GM12878 (cell line): ENCODE measurements around the gene PPM1N. TPM values are rescaled to one million over a fixed set of nuclear protein-coding genes. Genes with fewer than 3 reads are reported as not detected.

Experiments used
- ATAC-seq: fragments of 200-7000 bp; cut with Tn5 transposase; 3 replicates; pipeline ENCODE4 v1.9.1; 2020; ENCODE audit warnings: mild to moderate bottlenecking, moderate library complexity
- BruUV-seq: library from RNA; stranded (reverse); fragments of 400-500 nt; replicated peaks from 2 replicates; lab custom pipeline; 2021; lab: Mats Ljungman, UMichigan
- CTCF ChIA-PET: fragments of 300-600 bp; sonication (Branson Sonifier 250); formaldehyde crosslinking; extraction: SDS; loops from one replicate; lab custom pipeline; 2021; ENCODE audit warnings: inconsistent platforms; lab: Yijun Ruan, JAX
- POLR2A ChIA-PET: fragments of 350-600 bp; formaldehyde crosslinking; extraction: SDS; loops from one replicate; lab custom pipeline; 2021; ENCODE audit warnings: inconsistent platforms; lab: Charles Lee
- RAD21 ChIA-PET: fragments of 300-600 bp; sonication (Branson Sonifier 250); formaldehyde crosslinking; loops from one replicate; lab custom pipeline; 2023; ENCODE audit warnings: antibody characterized with exemption; ENCODE audit not compliant: unreplicated experiment; lab: Charles Lee
- SMC1A ChIA-PET: fragments of 300-600 bp; sonication (Branson Sonifier 250); formaldehyde crosslinking; loops from one replicate; lab custom pipeline; 2023; ENCODE audit not compliant: unreplicated experiment, uncharacterized antibody; lab: Charles Lee
- DNase-seq: peaks from one replicate; pipeline ENCODE4 v3.0.0-alpha.2; 2011; ENCODE audit warnings: low read depth, low spot score
- FAIRE-seq: peaks from 3 replicates; lab custom pipeline; 2011; peaks lifted over from hg19 to GRCh38; lab: Jason Lieb, UNC
- H2AFZ ChIP-seq: 2 replicates; pipeline ENCODE4 v1.6.0; 2011; ENCODE audit warnings: low read depth, low read length, control low read depth; ENCODE audit not compliant: control insufficient read depth
- H3K27ac ChIP-seq: 2 replicates; pipeline ENCODE4 v1.5.1; 2011; ENCODE audit warnings: control low read depth; ENCODE audit not compliant: control insufficient read depth, insufficient read depth
- H3K27me3 ChIP-seq, 2 experiments: replicated peaks in 1 of 2; 2 replicates each; pipeline versions ENCODE4 v1.6.0 to v1.6.1; 2011; ENCODE audit warnings: low read length in 1 of 2; ENCODE audit not compliant: control insufficient read depth in 2 of 2, insufficient read depth in 2 of 2
- H3K36me3 ChIP-seq, 2 experiments: 2 replicates each; pipeline ENCODE4 v1.5.1; 2011; ENCODE audit warnings: low read length in 1 of 2; ENCODE audit not compliant: control insufficient read depth in 2 of 2, insufficient read depth in 2 of 2
- H3K4me1 ChIP-seq: 2 replicates; pipeline ENCODE4 v1.6.1; 2011; ENCODE audit warnings: mild to moderate bottlenecking, low read length, moderate library complexity, mixed read lengths; ENCODE audit not compliant: control insufficient read depth, insufficient read depth
- H3K4me2 ChIP-seq: 2 replicates; pipeline ENCODE4 v1.6.0; 2011; ENCODE audit warnings: control low read depth; ENCODE audit not compliant: control insufficient read depth, insufficient read depth
- H3K4me3 ChIP-seq: fragments of 200-600 bp; sonication (generic); 2 replicates; pipeline ENCODE4 v1.5.1; 2016
- H3K79me2 ChIP-seq: 2 replicates; pipeline ENCODE4 v1.6.0; 2011; ENCODE audit warnings: low read length; ENCODE audit not compliant: control insufficient read depth, insufficient read depth
- H3K9ac ChIP-seq: 2 replicates; pipeline ENCODE4 v1.8.0; 2011; ENCODE audit warnings: low read length, control low read depth, mixed read lengths; ENCODE audit not compliant: control insufficient read depth, insufficient read depth
- H3K9me3 ChIP-seq: replicated peaks from 3 replicates; pipeline ENCODE4 v1.5.1; 2011; ENCODE audit warnings: mild to moderate bottlenecking, low read length; ENCODE audit not compliant: control insufficient read depth, insufficient read depth
- H4K20me1 ChIP-seq: 2 replicates; pipeline ENCODE4 v1.6.0; 2011; ENCODE audit not compliant: control insufficient read depth, insufficient read depth
- ZNF217 ChIP-seq: fragments of 450-650 bp; IDR thresholded peaks from 2 replicates; pipeline ENCODE4 v1.6.1; 2017; ENCODE audit warnings: antibody characterized with exemption, mild to moderate bottlenecking
- WGBS: methylation state at CpG from one replicate; pipeline ENCODE4 v1.1.6; 2016; ENCODE audit warnings: low lambda C conversion rate; ENCODE audit not compliant: insufficient replicate concordance, insufficient coverage; ENCODE audit errors: missing lambda C conversion rate; 5-methylcytosine and 5-hydroxymethylcytosine counted together
- in situ Hi-C: fragments of 300-500 bp; cut with MboI; formaldehyde crosslinking; loops from 9 replicates; pipeline ENCODE4 v1.14.3; 2018; ENCODE audit warnings: mixed read lengths
- intact Hi-C: fragments of 100-400 bp; cut with micrococcal nuclease; formaldehyde crosslinking; loops from one replicate; pipeline ENCODE4 v1.14.2; 2022; ENCODE audit not compliant: unreplicated experiment
- polyA plus RNA-seq, 11 experiments: library from polyadenylated mRNA; depleted of rRNA in 4 of 11; unstranded in 6 of 11; stranded (reverse) in 5 of 11; fragments of >200 nt; fragmentation: Nextera tagmentation in 4 of 11; fragmentation: Illumina TruSeq in 1 of 11; extraction: Ambion mirVana in 4 of 11; extraction: Trizol in 1 of 11; gene quantifications; 1 replicate in 1 of 11; 2 replicates in 10 of 11; pipeline versions ENCODE4 v1.2.1 to v1.2.3, GENCODE V29; 2011 to 2016; ENCODE audit warnings: inconsistent platforms in 2 of 11, missing spikeins in 2 of 11, low read depth in 1 of 11
- total RNA-seq, 4 experiments: library from RNA; depleted of rRNA in 3 of 4; stranded (reverse); fragments of >200 nt in 3 of 4; fragmentation: Illumina TruSeq in 1 of 4; extraction: Trizol in 1 of 4; gene quantifications; 2 replicates each; pipeline versions ENCODE4 v1.2.1 to v1.2.3, GENCODE V29; 2013 to 2021

PPM1N gene
- total and polyA plus RNA-seq, 10 of the 15 experiments (the other 5 are each of a cell fraction or from before 2014, with no cell fraction given) = 1.6 to 5.4 (median 3.7) TPM

GRCh38 chr19:45547965-45548609 is 49.8 kb downstream of the PPM1N start:
- Histone ChIP-seq H3K79me2 (no peaks in the 10 kb centered on the region), H3K36me3 (peaks cover 0 to 3% of the 10 kb centered on the region in 2 experiments; a peak in 1 of 4 replicates), H3K9me3 (no peaks in the 10 kb centered on the region), H3K4me3 (no peak overlapping the region), H3K27me3 (no peaks in the 10 kb centered on the region), H3K9ac (no peak overlapping the region)
- no peak for FAIRE-seq
- POLR2A ChIA-PET = no interaction called here
- RAD21 ChIA-PET = no interaction called here
- BruUV-seq = no TSS peak
- WGBS = 96% methylated on average over 9 of the region's 9 CpGs
- no peak for TF ChIP-seq ZNF217
- TF ChIP-seq, all 136 proteins: peak for 0
- DNase-seq = no peak
- ChIA-PET SMC1A (no interaction called here), CTCF (interaction anchor here (0.6 to 2.6 kb wide), 3 partner anchors 10 to 123 kb away, joined by 3 to 9 read pairs (median 4); no protein-coding TSS in a partner anchor)
- ATAC-seq = no peak
- H3K4me1 ChIP-seq = peaks cover 18% of the 10 kb centered on the region
- H4K20me1 ChIP-seq = no peaks in the 10 kb centered on the region
- in situ Hi-C loops (no loop called here), intact Hi-C loops (no loop called here)
- H2AFZ ChIP-seq = no peak overlapping the region
- no peak overlapping the region for H3K27ac ChIP-seq
- H3K4me2 ChIP-seq = no peak overlapping the region

Other genes with a start within 250 kb of the PPM1N start
Only the 7 nearest of the 18 such genes appear.
- 1.8 and 2.5 TPM in 2 replicates for gene PPP1R13L, start 93.4 kb upstream of the PPM1N start, total RNA-seq (2014; rRNA removed)
- 1.2 and 1.3 TPM in 2 replicates for gene PPP1R13L, start 93.4 kb upstream of the PPM1N start, total RNA-seq (2014; rRNA removed; fragmentation: Illumina TruSeq; extraction: Trizol)
- 10.0 and 11.0 TPM in 2 replicates for gene PPP1R13L, start 93.4 kb upstream of the PPM1N start, total RNA-seq (2021)
- 2.3 and 2.4 TPM in 2 replicates for gene PPP1R13L, start 93.4 kb upstream of the PPM1N start, polyA plus RNA-seq (2011; rRNA removed)
- gene PPP1R13L, start 93.4 kb upstream of the PPM1N start, polyA plus RNA-seq (2014; fragmentation: Illumina TruSeq; extraction: Trizol) = 3.0 and 3.3 TPM in 2 replicates
- gene PPP1R13L, start 93.4 kb upstream of the PPM1N start, polyA plus RNA-seq (2014; fragmentation: Nextera tagmentation; extraction: Ambion mirVana) = 1 to 10 TPM in 1 of 2 experiments, under 1 TPM in 1; 0.40 to 1.9 TPM
- 4.4 and 4.7 TPM in 2 replicates for gene PPP1R13L, start 93.4 kb upstream of the PPM1N start, polyA plus RNA-seq (2014; rRNA removed)
- gene PPP1R13L, start 93.4 kb upstream of the PPM1N start, polyA plus RNA-seq (2016; fragmentation: Nextera tagmentation; extraction: Ambion mirVana) = 1 to 10 TPM; 2.4 to 2.6 TPM
- gene POLR1G, start 91.8 kb upstream of the PPM1N start, total RNA-seq (2014; rRNA removed) = 18.4 and 30.9 TPM in 2 replicates
- 19.5 and 23.2 TPM in 2 replicates for gene POLR1G, start 91.8 kb upstream of the PPM1N start, total RNA-seq (2014; rRNA removed; fragmentation: Illumina TruSeq; extraction: Trizol)
- gene POLR1G, start 91.8 kb upstream of the PPM1N start, total RNA-seq (2021) = 18.8 TPM in 2 replicates
- 3.1 and 5.0 TPM in 2 replicates for gene POLR1G, start 91.8 kb upstream of the PPM1N start, polyA plus RNA-seq (2011; rRNA removed)
- 13.3 and 22.1 TPM in 2 replicates for gene POLR1G, start 91.8 kb upstream of the PPM1N start, polyA plus RNA-seq (2014; fragmentation: Illumina TruSeq; extraction: Trizol)
- 1 to 10 TPM; 2.0 to 5.4 TPM for gene POLR1G, start 91.8 kb upstream of the PPM1N start, polyA plus RNA-seq (2014; fragmentation: Nextera tagmentation; extraction: Ambion mirVana)
- gene POLR1G, start 91.8 kb upstream of the PPM1N start, polyA plus RNA-seq (2014; rRNA removed) = 17.4 and 24.4 TPM in 2 replicates
- 10 to 100 TPM; 23.2 to 24.3 TPM for gene POLR1G, start 91.8 kb upstream of the PPM1N start, polyA plus RNA-seq (2016; fragmentation: Nextera tagmentation; extraction: Ambion mirVana)
- 74.7 and 82.6 TPM in 2 replicates for gene ERCC1, start 74.5 kb upstream of the PPM1N start, total RNA-seq (2014; rRNA removed)
- 45.4 and 57.2 TPM in 2 replicates for gene ERCC1, start 74.5 kb upstream of the PPM1N start, total RNA-seq (2014; rRNA removed; fragmentation: Illumina TruSeq; extraction: Trizol)
- 70.1 and 75.3 TPM in 2 replicates for gene ERCC1, start 74.5 kb upstream of the PPM1N start, total RNA-seq (2021)
- gene ERCC1, start 74.5 kb upstream of the PPM1N start, polyA plus RNA-seq (2011; rRNA removed) = 36.8 and 65.0 TPM in 2 replicates
- gene ERCC1, start 74.5 kb upstream of the PPM1N start, polyA plus RNA-seq (2014; fragmentation: Illumina TruSeq; extraction: Trizol) = 23.1 and 52.0 TPM in 2 replicates
- 10 to 100 TPM; 14.7 to 36.8 TPM for gene ERCC1, start 74.5 kb upstream of the PPM1N start, polyA plus RNA-seq (2014; fragmentation: Nextera tagmentation; extraction: Ambion mirVana)
- gene ERCC1, start 74.5 kb upstream of the PPM1N start, polyA plus RNA-seq (2014; rRNA removed) = 104 and 113 TPM in 2 replicates
- gene ERCC1, start 74.5 kb upstream of the PPM1N start, polyA plus RNA-seq (2016; fragmentation: Nextera tagmentation; extraction: Ambion mirVana) = 10 to 100 TPM; 54.2 to 66.8 TPM
- 0.11 and 0.44 TPM in 2 replicates for gene FOSB, start 30.4 kb upstream of the PPM1N start, total RNA-seq (2014; rRNA removed)
- gene FOSB, start 30.4 kb upstream of the PPM1N start, total RNA-seq (2014; rRNA removed; fragmentation: Illumina TruSeq; extraction: Trizol) = 0.14 and 0.31 TPM in 2 replicates
- 0.56 and 0.69 TPM in 2 replicates for gene FOSB, start 30.4 kb upstream of the PPM1N start, total RNA-seq (2021)
- gene FOSB, start 30.4 kb upstream of the PPM1N start, polyA plus RNA-seq (2011; rRNA removed) = 0.13 and 0.20 TPM in 2 replicates
- 0.28 and 0.35 TPM in 2 replicates for gene FOSB, start 30.4 kb upstream of the PPM1N start, polyA plus RNA-seq (2014; fragmentation: Illumina TruSeq; extraction: Trizol)
- gene FOSB, start 30.4 kb upstream of the PPM1N start, polyA plus RNA-seq (2014; fragmentation: Nextera tagmentation; extraction: Ambion mirVana) = under 1 TPM; 0.06 to 0.07 TPM
- gene FOSB, start 30.4 kb upstream of the PPM1N start, polyA plus RNA-seq (2014; rRNA removed) = 0.24 and 0.34 TPM in 2 replicates
- under 1 TPM; 0.29 to 0.45 TPM for gene FOSB, start 30.4 kb upstream of the PPM1N start, polyA plus RNA-seq (2016; fragmentation: Nextera tagmentation; extraction: Ambion mirVana)
- 4.0 and 5.2 TPM in 2 replicates for gene RTN2, start 1.4 kb upstream of the PPM1N start, total RNA-seq (2014; rRNA removed)
- 3.4 and 4.2 TPM in 2 replicates for gene RTN2, start 1.4 kb upstream of the PPM1N start, total RNA-seq (2014; rRNA removed; fragmentation: Illumina TruSeq; extraction: Trizol)
- 9.7 and 11.6 TPM in 2 replicates for gene RTN2, start 1.4 kb upstream of the PPM1N start, total RNA-seq (2021)
- 1.1 and 2.6 TPM in 2 replicates for gene RTN2, start 1.4 kb upstream of the PPM1N start, polyA plus RNA-seq (2011; rRNA removed)
- gene RTN2, start 1.4 kb upstream of the PPM1N start, polyA plus RNA-seq (2014; fragmentation: Illumina TruSeq; extraction: Trizol) = 5.5 and 5.9 TPM in 2 replicates
- gene RTN2, start 1.4 kb upstream of the PPM1N start, polyA plus RNA-seq (2014; fragmentation: Nextera tagmentation; extraction: Ambion mirVana) = under 1 TPM; 0.32 to 0.42 TPM
- 10.3 and 11.0 TPM in 2 replicates for gene RTN2, start 1.4 kb upstream of the PPM1N start, polyA plus RNA-seq (2014; rRNA removed)
- gene RTN2, start 1.4 kb upstream of the PPM1N start, polyA plus RNA-seq (2016; fragmentation: Nextera tagmentation; extraction: Ambion mirVana) = 1 to 10 TPM; 4.8 to 4.9 TPM
- gene VASP, start 9.0 kb downstream of the PPM1N start, total RNA-seq (2014; rRNA removed) = 220 and 298 TPM in 2 replicates
- gene VASP, start 9.0 kb downstream of the PPM1N start, total RNA-seq (2014; rRNA removed; fragmentation: Illumina TruSeq; extraction: Trizol) = 84.2 and 95.6 TPM in 2 replicates
- gene VASP, start 9.0 kb downstream of the PPM1N start, total RNA-seq (2021) = 217 and 228 TPM in 2 replicates
- 59.1 and 74.0 TPM in 2 replicates for gene VASP, start 9.0 kb downstream of the PPM1N start, polyA plus RNA-seq (2011; rRNA removed)
- 98.4 and 139 TPM in 2 replicates for gene VASP, start 9.0 kb downstream of the PPM1N start, polyA plus RNA-seq (2014; fragmentation: Illumina TruSeq; extraction: Trizol)
- 10 to 100 TPM; 19.5 to 27.5 TPM for gene VASP, start 9.0 kb downstream of the PPM1N start, polyA plus RNA-seq (2014; fragmentation: Nextera tagmentation; extraction: Ambion mirVana)
- gene VASP, start 9.0 kb downstream of the PPM1N start, polyA plus RNA-seq (2014; rRNA removed) = 188 and 276 TPM in 2 replicates
- gene VASP, start 9.0 kb downstream of the PPM1N start, polyA plus RNA-seq (2016; fragmentation: Nextera tagmentation; extraction: Ambion mirVana) = 10 to 100 TPM; 39.8 to 50.4 TPM
- gene OPA3, start 86.4 kb downstream of the PPM1N start, total RNA-seq (2014; rRNA removed) = 5.9 and 8.0 TPM in 2 replicates
- gene OPA3, start 86.4 kb downstream of the PPM1N start, total RNA-seq (2014; rRNA removed; fragmentation: Illumina TruSeq; extraction: Trizol) = 9.8 and 10.0 TPM in 2 replicates
- 18.1 and 22.2 TPM in 2 replicates for gene OPA3, start 86.4 kb downstream of the PPM1N start, total RNA-seq (2021)
- gene OPA3, start 86.4 kb downstream of the PPM1N start, polyA plus RNA-seq (2011; rRNA removed) = 15.0 and 24.3 TPM in 2 replicates
- gene OPA3, start 86.4 kb downstream of the PPM1N start, polyA plus RNA-seq (2014; fragmentation: Illumina TruSeq; extraction: Trizol) = 10.6 and 12.8 TPM in 2 replicates
- 1 to 10 TPM; 2.2 to 2.3 TPM for gene OPA3, start 86.4 kb downstream of the PPM1N start, polyA plus RNA-seq (2014; fragmentation: Nextera tagmentation; extraction: Ambion mirVana)
- gene OPA3, start 86.4 kb downstream of the PPM1N start, polyA plus RNA-seq (2014; rRNA removed) = 11.4 and 13.8 TPM in 2 replicates
- 10 to 100 TPM; 21.7 to 22.4 TPM for gene OPA3, start 86.4 kb downstream of the PPM1N start, polyA plus RNA-seq (2016; fragmentation: Nextera tagmentation; extraction: Ambion mirVana)